Measurements from ENCODE around the gene CNBP. TPM values are rescaled to one million over a fixed set of nuclear protein-coding genes. Genes with fewer than 3 reads are reported as not detected.

Gene CNBP
- total and polyA plus RNA-seq, 9 of the 15 experiments (the other 6 are each of a cell fraction or from before 2014, with no cell fraction given) = 284 to 717 (median 412) TPM

DNA sequence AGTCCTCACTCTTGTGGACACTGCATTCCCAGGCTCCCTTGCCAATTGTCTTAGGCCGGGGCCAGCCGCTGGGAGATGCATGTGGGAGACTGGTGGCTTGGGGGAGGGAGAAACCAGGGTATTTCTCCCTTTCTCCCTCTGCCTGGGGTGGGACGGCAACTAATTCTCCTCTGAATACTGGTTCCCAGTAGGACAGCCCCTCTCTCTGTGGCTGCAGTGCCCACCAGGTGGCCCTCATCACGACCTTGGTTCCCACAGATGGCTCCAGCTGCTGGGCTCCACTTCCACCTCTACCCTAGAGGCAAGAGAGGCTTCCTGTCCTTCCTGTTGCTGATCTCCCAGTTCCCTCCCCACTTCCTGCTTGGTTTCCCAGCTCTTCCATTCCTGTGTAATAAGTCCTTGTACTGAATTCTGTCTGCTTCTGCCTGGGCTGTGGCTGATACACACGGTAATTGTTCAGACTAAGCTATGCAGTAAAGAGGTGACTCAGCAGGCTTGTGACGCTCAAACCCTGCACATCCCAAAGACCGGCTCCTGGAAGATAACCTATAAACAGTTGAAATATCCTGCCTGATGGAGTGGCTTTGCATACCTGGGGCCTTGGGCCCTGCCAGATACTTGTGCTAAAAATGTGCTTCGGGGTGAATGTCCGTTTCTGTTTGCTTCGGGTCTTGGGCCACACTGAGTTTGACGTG is 45.3 kb upstream of the CNBP start (continued):
- TF ChIP-seq CBX5 (IDR thresholded peaks at IDR 0.05; ENCODE audit: borderline replicate concordance, low read depth) (no peak), CREM (IDR thresholded peaks at IDR 0.05; ENCODE audit: low read depth) (peak; percentile 32; the same call in 1 of the 2 replicates), ERF (CRISPR knock-in tag; IDR thresholded peaks at IDR 0.05) (0 out of 2 replicates have a peak, but pooled peaks have one; percentile 29), KDM4B (IDR thresholded peaks at IDR 0.05; ENCODE audit: borderline replicate concordance in 2 of 2, low read depth in 1 of 2) (no peak), NBN (IDR thresholded peaks at IDR 0.05; ENCODE audit: low read depth) (0 out of 2 replicates have a peak, but pooled peaks have one; percentile 46), XRCC5 (IDR thresholded peaks at IDR 0.05; ENCODE audit: low read depth, low read length) (peak; percentile 27; the same call in 1 of the 2 replicates), COPS2 (conservative IDR thresholded peaks at IDR 0.05) (no peak), ZNF830 (CRISPR knock-in tag; IDR thresholded peaks at IDR 0.05) (no peak), DIDO1 (tag; IDR thresholded peaks at IDR 0.05; ENCODE audit: low read depth) (no peak), RCOR1 (IDR thresholded peaks at IDR 0.05; ENCODE audit: borderline replicate concordance in 1 of 2, low read depth in 2 of 2, low read length in 2 of 2) (0 out of 4 replicates have a peak, but pooled peaks of 1 of the 2 experiments have one; percentile 37)
- TF ChIP-seq, protein P1, sequence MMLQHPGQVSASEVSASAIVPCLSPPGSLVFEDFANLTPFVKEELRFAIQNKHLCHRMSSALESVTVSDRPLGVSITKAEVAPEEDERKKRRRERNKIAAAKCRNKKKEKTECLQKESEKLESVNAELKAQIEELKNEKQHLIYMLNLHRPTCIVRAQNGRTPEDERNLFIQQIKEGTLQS (IDR thresholded peaks at IDR 0.05) = peak; percentile 45; the same call in 1 of the 2 replicates
- TF ChIP-seq, protein P1 (CRISPR knock-in tag; conservative IDR thresholded peaks at IDR 0.05) = no peak
- TF ChIP-seq, protein P2, sequence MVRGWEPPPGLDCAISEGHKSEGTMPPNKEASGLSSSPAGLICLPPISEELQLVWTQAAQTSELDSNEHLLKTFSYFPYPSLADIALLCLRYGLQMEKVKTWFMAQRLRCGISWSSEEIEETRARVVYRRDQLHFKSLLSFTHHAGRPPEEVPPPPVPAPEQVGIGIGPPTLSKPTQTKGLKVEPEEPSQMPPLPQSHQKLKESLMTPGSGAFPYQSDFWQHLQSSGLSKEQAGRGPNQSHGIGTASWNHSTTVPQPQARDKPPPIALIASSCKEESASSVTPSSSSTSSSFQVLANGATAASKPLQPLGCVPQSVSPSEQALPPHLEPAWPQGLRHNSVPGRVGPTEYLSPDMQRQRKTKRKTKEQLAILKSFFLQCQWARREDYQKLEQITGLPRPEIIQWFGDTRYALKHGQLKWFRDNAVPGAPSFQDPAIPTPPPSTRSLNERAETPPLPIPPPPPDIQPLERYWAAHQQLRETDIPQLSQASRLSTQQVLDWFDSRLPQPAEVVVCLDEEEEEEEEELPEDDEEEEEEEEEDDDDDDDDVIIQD (CRISPR knock-in tag; IDR thresholded peaks at IDR 0.05) = no peak
- TF ChIP-seq, protein P3, sequence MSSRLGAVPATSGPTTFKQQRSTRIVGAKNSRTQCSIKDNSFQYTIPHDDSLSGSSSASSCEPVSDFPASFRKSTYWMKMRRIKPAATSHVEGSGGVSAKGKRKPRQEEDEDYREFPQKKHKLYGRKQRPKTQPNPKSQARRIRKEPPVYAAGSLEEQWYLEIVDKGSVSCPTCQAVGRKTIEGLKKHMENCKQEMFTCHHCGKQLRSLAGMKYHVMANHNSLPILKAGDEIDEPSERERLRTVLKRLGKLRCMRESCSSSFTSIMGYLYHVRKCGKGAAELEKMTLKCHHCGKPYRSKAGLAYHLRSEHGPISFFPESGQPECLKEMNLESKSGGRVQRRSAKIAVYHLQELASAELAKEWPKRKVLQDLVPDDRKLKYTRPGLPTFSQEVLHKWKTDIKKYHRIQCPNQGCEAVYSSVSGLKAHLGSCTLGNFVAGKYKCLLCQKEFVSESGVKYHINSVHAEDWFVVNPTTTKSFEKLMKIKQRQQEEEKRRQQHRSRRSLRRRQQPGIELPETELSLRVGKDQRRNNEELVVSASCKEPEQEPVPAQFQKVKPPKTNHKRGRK (tag; IDR thresholded peaks at IDR 0.05) = no peak
- TF ChIP-seq, protein P4, sequence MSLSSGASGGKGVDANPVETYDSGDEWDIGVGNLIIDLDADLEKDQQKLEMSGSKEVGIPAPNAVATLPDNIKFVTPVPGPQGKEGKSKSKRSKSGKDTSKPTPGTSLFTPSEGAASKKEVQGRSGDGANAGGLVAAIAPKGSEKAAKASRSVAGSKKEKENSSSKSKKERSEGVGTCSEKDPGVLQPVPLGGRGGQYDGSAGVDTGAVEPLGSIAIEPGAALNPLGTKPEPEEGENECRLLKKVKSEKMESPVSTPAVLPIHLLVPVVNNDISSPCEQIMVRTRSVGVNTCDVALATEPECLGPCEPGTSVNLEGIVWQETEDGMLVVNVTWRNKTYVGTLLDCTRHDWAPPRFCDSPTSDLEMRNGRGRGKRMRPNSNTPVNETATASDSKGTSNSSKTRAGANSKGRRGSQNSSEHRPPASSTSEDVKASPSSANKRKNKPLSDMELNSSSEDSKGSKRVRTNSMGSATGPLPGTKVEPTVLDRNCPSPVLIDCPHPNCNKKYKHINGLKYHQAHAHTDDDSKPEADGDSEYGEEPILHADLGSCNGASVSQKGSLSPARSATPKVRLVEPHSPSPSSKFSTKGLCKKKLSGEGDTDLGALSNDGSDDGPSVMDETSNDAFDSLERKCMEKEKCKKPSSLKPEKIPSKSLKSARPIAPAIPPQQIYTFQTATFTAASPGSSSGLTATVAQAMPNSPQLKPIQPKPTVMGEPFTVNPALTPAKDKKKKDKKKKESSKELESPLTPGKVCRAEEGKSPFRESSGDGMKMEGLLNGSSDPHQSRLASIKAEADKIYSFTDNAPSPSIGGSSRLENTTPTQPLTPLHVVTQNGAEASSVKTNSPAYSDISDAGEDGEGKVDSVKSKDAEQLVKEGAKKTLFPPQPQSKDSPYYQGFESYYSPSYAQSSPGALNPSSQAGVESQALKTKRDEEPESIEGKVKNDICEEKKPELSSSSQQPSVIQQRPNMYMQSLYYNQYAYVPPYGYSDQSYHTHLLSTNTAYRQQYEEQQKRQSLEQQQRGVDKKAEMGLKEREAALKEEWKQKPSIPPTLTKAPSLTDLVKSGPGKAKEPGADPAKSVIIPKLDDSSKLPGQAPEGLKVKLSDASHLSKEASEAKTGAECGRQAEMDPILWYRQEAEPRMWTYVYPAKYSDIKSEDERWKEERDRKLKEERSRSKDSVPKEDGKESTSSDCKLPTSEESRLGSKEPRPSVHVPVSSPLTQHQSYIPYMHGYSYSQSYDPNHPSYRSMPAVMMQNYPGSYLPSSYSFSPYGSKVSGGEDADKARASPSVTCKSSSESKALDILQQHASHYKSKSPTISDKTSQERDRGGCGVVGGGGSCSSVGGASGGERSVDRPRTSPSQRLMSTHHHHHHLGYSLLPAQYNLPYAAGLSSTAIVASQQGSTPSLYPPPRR (CRISPR knock-in tag; IDR thresholded peaks at IDR 0.05; ENCODE audit: borderline replicate concordance) = no peak

Data from K562 (cell line).